OCI-LY1 (cell line): Measurements from ENCODE around the gene RPLP2.
A peak's percentile ranks its signal among the peaks of the same experiment; 100 is the strongest.

ENCODE experiments used
- H2AFZ ChIP-seq: fragments of 200-600 bp; sonication (generic), shearing (Covaris generic); 2 replicates; pipeline ENCODE4 v1.6.0; 2014; ENCODE audit warnings: antibody characterized with exemption, mild to moderate bottlenecking, low read length
- H3F3A ChIP-seq: fragments of 200-600 bp; sonication (generic), shearing (Covaris generic); 2 replicates; pipeline ENCODE4 v1.6.0; 2014; ENCODE audit warnings: mild to moderate bottlenecking, antibody characterized with exemption, low read length, moderate library complexity; ENCODE audit not compliant: insufficient read depth
- H3K27ac ChIP-seq: fragments of 200-600 bp; sonication (generic); 2 replicates; pipeline ENCODE4 v1.5.1; 2014; ENCODE audit warnings: low read length, mixed run types, mild to moderate bottlenecking, low read depth; ENCODE audit not compliant: poor library complexity, severe bottlenecking
- H3K27me3 ChIP-seq: fragments of 200-600 bp; sonication (generic); 2 replicates; pipeline ENCODE4 v1.6.0; 2014; ENCODE audit warnings: antibody characterized with exemption, mild to moderate bottlenecking, low read length, moderate library complexity; ENCODE audit not compliant: insufficient read depth
- H3K36me3 ChIP-seq: fragments of 200-600 bp; sonication (generic); 2 replicates; pipeline ENCODE4 v1.6.1; 2014; ENCODE audit warnings: mild to moderate bottlenecking, antibody characterized with exemption, low read length, moderate library complexity, mixed read lengths; ENCODE audit not compliant: insufficient read depth
- H3K4me1 ChIP-seq: fragments of 200-600 bp; sonication (generic); 2 replicates; pipeline ENCODE4 v1.5.1; 2014; ENCODE audit warnings: mild to moderate bottlenecking, low read length, moderate library complexity; ENCODE audit not compliant: insufficient read depth, severe bottlenecking
- H3K4me2 ChIP-seq: fragments of 200-600 bp; sonication (generic), shearing (Covaris generic); 2 replicates; pipeline ENCODE4 v1.6.1; 2014; ENCODE audit warnings: low read length
- H3K4me3 ChIP-seq: fragments of 200-600 bp; sonication (generic); 2 replicates; pipeline ENCODE4 v1.5.1; 2014; ENCODE audit warnings: low read length, low read depth, mild to moderate bottlenecking, mixed read lengths; ENCODE audit not compliant: poor library complexity, severe bottlenecking
- H3K79me2 ChIP-seq: fragments of 200-600 bp; shearing (Covaris generic); 2 replicates; pipeline ENCODE4 v1.6.1; 2016; ENCODE audit warnings: mixed run types, low read length, mixed read lengths; ENCODE audit not compliant: insufficient read depth
- H3K9ac ChIP-seq: fragments of 200-600 bp; sonication (generic), shearing (Covaris generic); 2 replicates; pipeline ENCODE4 v1.6.1; 2014; ENCODE audit warnings: mild to moderate bottlenecking, low read length, mixed read lengths
- H3K9me2 ChIP-seq: fragments of 200-600 bp; sonication (generic), shearing (Covaris generic); 2 replicates; pipeline ENCODE4 v1.6.1; 2014; ENCODE audit warnings: low read depth, mild to moderate bottlenecking, low read length, mixed read lengths
- H3K9me3 ChIP-seq: fragments of 200-600 bp; shearing (Covaris generic); 2 replicates; pipeline ENCODE4 v1.6.1; 2014; ENCODE audit warnings: low read length, mixed read lengths
- H4K20me1 ChIP-seq: fragments of 200-600 bp; sonication (generic), shearing (Covaris generic); 2 replicates; pipeline ENCODE4 v1.6.0; 2016; ENCODE audit warnings: mild to moderate bottlenecking, low read length; ENCODE audit not compliant: insufficient read depth
- CTCF ChIP-seq: fragments of 200-600 bp; sonication (generic), shearing (Covaris generic); IDR thresholded peaks from 2 replicates; pipeline ENCODE4 v1.5.1; 2017; ENCODE audit warnings: mild to moderate bottlenecking, antibody characterized with exemption, low read length, moderate library complexity, mixed read lengths
- EZH2 ChIP-seq: fragments of 200-600 bp; sonication (generic), shearing (Covaris generic); IDR thresholded peaks from 2 replicates; pipeline ENCODE4 v1.8.0; 2017; ENCODE audit warnings: borderline replicate concordance, mixed run types, mild to moderate bottlenecking, antibody characterized with exemption, low read length, moderate library complexity, mixed read lengths

The RPLP2 gene

DNA sequence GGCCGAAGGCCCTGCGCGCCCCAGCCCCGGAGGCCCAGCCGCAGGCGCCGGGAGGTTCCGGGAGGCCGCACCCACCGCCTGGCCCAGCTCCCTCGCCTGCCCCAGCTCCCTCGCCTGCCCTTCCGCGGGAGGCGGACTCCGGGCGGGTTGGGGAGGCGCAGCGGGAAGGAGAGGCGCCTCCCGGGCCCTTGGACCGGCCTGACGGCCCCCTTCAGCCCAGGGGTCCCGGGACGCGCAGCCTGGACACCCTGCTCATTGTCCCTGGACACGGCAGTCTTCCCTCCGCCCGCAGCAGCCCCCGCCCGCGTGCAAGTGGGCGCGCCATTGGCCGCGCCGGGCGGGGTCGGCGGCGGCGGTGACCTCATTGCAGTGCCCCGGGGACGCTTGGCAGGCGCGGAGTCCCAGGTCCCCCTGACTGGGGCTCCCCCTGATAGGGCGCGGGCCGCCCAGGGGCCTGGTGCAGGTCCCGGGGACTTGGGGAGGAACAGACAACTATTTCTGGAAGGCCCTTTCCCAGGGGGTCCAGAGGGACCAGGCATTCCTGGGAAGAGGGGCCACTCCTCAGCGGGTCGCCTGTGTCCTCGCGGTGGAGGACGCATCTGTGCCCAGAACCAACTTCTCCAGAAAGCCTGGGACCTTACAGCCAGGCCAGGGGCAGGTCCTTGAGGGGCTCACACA, 23.5 kb downstream of the RPLP2 start:
- peaks cover 9% of the 10 kb centered on the region for H3K36me3 ChIP-seq
- H3K4me3 ChIP-seq, result peak overlapping the region; percentile 43
- no peak overlapping the region for H3K27ac ChIP-seq
- peaks cover 22% of the 10 kb centered on the region for H3K4me1 ChIP-seq
- H3K9me3 ChIP-seq, result no peaks in the 10 kb centered on the region
- TF ChIP-seq CTCF, result no peak
- TF ChIP-seq EZH2, result no peak
- no peaks in the 10 kb centered on the region for H4K20me1 ChIP-seq
- H3K79me2 ChIP-seq, result no peaks in the 10 kb centered on the region
- no peaks in the 10 kb centered on the region for H3K9me2 ChIP-seq
- no peak overlapping the region; the same call in 1 of the 2 replicates for H3K9ac ChIP-seq
- peak overlapping the region; percentile 57 for H3K4me2 ChIP-seq
- H2AFZ ChIP-seq, result no peak overlapping the region
- H3F3A ChIP-seq, result no peaks in the 10 kb centered on the region
- H3K27me3 ChIP-seq, result peaks cover 18% of the 10 kb centered on the region

DNA sequence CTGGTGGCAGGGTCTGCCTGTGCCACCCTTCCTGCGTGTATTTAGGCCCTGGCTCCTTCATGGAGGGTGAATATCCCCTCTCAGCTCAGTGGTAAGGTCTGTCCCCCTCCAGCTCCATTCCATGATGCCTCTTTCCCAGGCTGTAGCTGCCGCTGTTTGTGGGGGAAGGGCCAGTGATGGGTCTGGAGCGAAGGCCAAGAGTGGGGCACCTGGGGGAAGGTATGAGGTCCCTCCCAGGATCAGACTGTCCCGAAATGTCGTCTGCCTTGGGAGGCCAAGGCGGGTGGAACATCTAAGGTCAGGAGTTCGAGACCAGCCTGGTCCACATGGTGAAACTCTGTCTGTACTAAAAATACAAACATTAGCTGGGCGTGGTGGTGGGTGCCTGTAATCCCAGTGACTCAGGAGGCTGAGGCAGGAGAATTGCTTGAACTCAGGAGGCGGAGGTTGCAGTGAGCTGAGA, 24.1 kb downstream of the RPLP2 start:
- Histone ChIP-seq H3K9me2 (no peaks in the 10 kb centered on the region), H3K27me3 (peaks cover 13% of the 10 kb centered on the region), H3K4me1 (peaks cover 22% of the 10 kb centered on the region), H3K4me3 (no peak overlapping the region), H3F3A (no peaks in the 10 kb centered on the region), H4K20me1 (no peaks in the 10 kb centered on the region), H3K79me2 (no peaks in the 10 kb centered on the region), H3K4me2 (no peak overlapping the region), H3K9me3 (no peaks in the 10 kb centered on the region), H3K27ac (no peak overlapping the region), H3K36me3 (peaks cover 15% of the 10 kb centered on the region), H3K9ac (no peak overlapping the region), H2AFZ (no peak overlapping the region)
- TF ChIP-seq EZH2, result no peak
- TF ChIP-seq CTCF, result no peak

- Histone ChIP-seq H3K27ac (no peak overlapping the region), H3K9me3 (no peaks in the 10 kb centered on the region), H3K4me1 (peaks cover 14% of the 10 kb centered on the region), H3K9me2 (no peaks in the 10 kb centered on the region), H3K9ac (no peak overlapping the region), H3F3A (no peaks in the 10 kb centered on the region), H3K27me3 (peaks cover 7% of the 10 kb centered on the region), H4K20me1 (no peaks in the 10 kb centered on the region), H3K4me2 (no peak overlapping the region), H3K79me2 (no peaks in the 10 kb centered on the region), H3K4me3 (no peak overlapping the region), H3K36me3 (peaks cover 22% of the 10 kb centered on the region), H2AFZ (no peak overlapping the region)
- TF ChIP-seq CTCF (no peak), EZH2 (no peak)
Observed at GRCh38 chr11:834371-835316, 24.9 kb downstream of the RPLP2 start.
